Small intestine (tissue), 7 donors: ENCODE results near the gene KRT7. TPM values are rescaled to one million over a fixed set of nuclear protein-coding genes. Genes with fewer than 3 reads are reported as not detected.
"Not testable (repeated sequence)": the region's sequence is repeated elsewhere in the genome, so short reads cannot be mapped to it uniquely, and the experiment has no call there.

Experiments used
- DNase-seq, 2 donors: peaks; one replicate each; pipeline versions ENCODE4 v3.0.0 to v3.0.0-alpha.2; 2013
- FAIRE-seq: peaks from 2 replicates; lab custom pipeline; 2012; peaks lifted over from hg19 to GRCh38; lab: Jason Lieb, UNC
- H3K27ac ChIP-seq, 3 donors: one replicate each; pipeline ENCODE4 v1.5.1; 2013; ENCODE audit warnings: low read length in 2 of 3, mild to moderate bottlenecking in 2 of 3, control low read depth in 1 of 3, inconsistent platforms in 1 of 3, low read depth in 1 of 3, moderate library complexity in 1 of 3
- H3K27me3 ChIP-seq, 3 donors: one replicate each; pipeline ENCODE4 v1.6.1; 2013; ENCODE audit warnings: low read length in 3 of 3, inconsistent platforms in 1 of 3; ENCODE audit not compliant: control insufficient read depth in 3 of 3, insufficient read depth in 3 of 3
- H3K36me3 ChIP-seq, 3 donors: one replicate each; pipeline ENCODE4 v1.6.1; 2013; ENCODE audit warnings: low read length in 3 of 3, inconsistent platforms in 1 of 3, low read depth in 1 of 3, mild to moderate bottlenecking in 1 of 3, moderate library complexity in 1 of 3; ENCODE audit not compliant: control insufficient read depth in 3 of 3, insufficient read depth in 2 of 3
- H3K4me1 ChIP-seq, 3 donors: one replicate each; pipeline ENCODE4 v1.6.1; 2013; ENCODE audit warnings: low read length in 2 of 3, inconsistent platforms in 1 of 3, low read depth in 1 of 3, mild to moderate bottlenecking in 1 of 3, moderate library complexity in 1 of 3; ENCODE audit not compliant: control insufficient read depth in 3 of 3, insufficient read depth in 2 of 3
- H3K4me3 ChIP-seq, 3 donors: one replicate each; pipeline ENCODE4 v1.5.1; 2013; ENCODE audit warnings: low read length in 3 of 3, control low read depth in 1 of 3, inconsistent platforms in 1 of 3, low read depth in 1 of 3, mild to moderate bottlenecking in 1 of 3, moderate library complexity in 1 of 3
- H3K9me3 ChIP-seq, 2 donors: one replicate each; pipeline ENCODE4 v1.6.1; 2013; ENCODE audit warnings: low read depth in 1 of 2, low read length in 1 of 2; ENCODE audit not compliant: control insufficient read depth in 2 of 2, insufficient read depth in 1 of 2
- WGBS, 3 donors: extraction: QIAGEN DNeasy Blood & Tissue Kit; methylation state at CpG; one replicate each; pipeline ENCODE4 v1.1.7; 2013; 5-methylcytosine and 5-hydroxymethylcytosine counted together
- polyA plus RNA-seq, 4 donors: library from polyadenylated mRNA; stranded (reverse) in 3 of 4; unstranded in 1 of 4; fragments of 200-250 nt in 3 of 4; fragments of 120-200 nt in 1 of 4; gene quantifications; one replicate each; pipeline versions ENCODE4 v1.2.1 to v1.2.3, GENCODE V29; 2013
- donor health status: healthy with polysubstance abuse.
- donor health status: control.
- donor health status: control.
- donor health status: Bipolar disorder and iron deficiency.
- donor health status: healthy.

The KRT7 gene
- polyA plus RNA-seq, 4 donors: 2.2 to 10.1 (median 3.2) TPM

DNA sequence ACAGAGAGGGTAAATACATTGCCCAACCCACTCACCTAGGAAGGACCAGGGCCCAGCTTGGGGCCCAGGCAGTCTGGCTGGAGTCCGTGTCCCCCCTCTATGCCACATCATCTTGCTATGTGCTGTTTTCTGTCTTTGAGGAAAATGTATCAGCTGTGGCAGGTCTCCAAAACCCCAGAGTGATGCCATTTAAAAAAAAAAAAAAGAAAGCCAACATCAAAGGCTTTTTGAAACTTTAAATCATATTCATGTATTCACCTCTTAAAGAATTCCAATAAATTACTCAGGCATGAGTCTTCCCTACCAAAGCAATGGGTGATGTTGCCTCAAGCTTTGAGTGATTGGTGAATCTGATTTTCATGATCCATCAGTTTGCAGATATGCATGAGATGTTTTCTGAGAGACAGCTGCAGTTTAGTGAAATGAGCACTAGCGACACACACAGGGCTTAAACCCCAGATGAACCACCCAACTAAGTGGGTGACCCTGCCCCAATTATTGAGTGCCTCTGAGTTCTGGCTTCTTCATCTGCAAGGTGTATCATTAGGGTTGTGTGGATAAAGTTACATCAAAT, 52.2 kb downstream of the KRT7 start:
- 85 to 95% (median 87%) methylated on average over 2 of the region's 2 CpGs for WGBS, 3 donors
- Histone ChIP-seq H3K27me3 (peaks cover 0 to 2% (median 0%) of the 10 kb centered on the region in 3 donors), H3K4me1 (no peaks in the 10 kb centered on the region), H3K36me3 (no peaks in the 10 kb centered on the region), H3K4me3 (no peak overlapping the region), H3K27ac (no peak overlapping the region), H3K9me3 (no peaks in the 10 kb centered on the region)
- DNase-seq: no peak
- no peak for FAIRE-seq

DNA sequence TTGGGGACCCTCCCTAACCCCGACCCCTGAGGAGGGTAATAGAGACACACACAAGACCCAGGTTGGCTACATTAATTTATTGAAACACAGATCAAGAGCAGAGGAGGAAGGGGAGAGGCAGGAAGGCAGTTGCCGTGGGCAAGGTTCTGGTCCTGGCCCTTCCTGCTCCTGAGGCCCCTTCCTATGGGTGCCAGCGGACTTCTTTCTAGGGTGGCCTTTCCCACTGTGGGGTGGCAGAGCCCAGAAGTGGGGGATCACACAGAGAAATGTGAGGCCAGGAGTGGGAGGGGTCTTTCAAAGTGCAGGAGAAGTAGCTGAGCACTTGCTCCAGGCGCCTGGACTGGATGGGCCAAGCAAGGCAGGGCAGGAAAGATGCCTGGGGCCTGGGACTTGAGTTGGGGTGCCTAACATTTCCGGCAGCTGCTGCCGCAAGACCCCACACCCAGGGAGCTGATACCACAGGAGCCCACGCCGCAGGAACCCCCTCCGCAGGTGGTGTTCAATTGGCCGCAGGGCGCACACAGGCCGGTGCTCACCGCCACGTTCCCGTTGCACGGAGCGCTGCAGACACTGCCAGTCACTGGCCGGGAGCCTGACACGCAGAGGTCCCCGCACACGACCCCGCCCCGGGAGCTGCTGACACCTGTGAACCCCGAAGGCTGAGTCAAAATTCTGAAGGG, 52.9 kb downstream of the KRT7 start:
- H3K36me3 ChIP-seq: no peaks in the 10 kb centered on the region
- no peak overlapping the region for H3K4me3 ChIP-seq
- H3K9me3 ChIP-seq: no peaks in the 10 kb centered on the region
- no peak overlapping the region for H3K27ac ChIP-seq
- 87 to 90% (median 87%) methylated on average over 24 of the region's 24 CpGs for WGBS, 3 donors
- H3K27me3 ChIP-seq: peaks cover 0 to 2% (median 0%) of the 10 kb centered on the region in 3 donors
- no peaks in the 10 kb centered on the region for H3K4me1 ChIP-seq
- FAIRE-seq: no peak
- no peak for DNase-seq

DNA sequence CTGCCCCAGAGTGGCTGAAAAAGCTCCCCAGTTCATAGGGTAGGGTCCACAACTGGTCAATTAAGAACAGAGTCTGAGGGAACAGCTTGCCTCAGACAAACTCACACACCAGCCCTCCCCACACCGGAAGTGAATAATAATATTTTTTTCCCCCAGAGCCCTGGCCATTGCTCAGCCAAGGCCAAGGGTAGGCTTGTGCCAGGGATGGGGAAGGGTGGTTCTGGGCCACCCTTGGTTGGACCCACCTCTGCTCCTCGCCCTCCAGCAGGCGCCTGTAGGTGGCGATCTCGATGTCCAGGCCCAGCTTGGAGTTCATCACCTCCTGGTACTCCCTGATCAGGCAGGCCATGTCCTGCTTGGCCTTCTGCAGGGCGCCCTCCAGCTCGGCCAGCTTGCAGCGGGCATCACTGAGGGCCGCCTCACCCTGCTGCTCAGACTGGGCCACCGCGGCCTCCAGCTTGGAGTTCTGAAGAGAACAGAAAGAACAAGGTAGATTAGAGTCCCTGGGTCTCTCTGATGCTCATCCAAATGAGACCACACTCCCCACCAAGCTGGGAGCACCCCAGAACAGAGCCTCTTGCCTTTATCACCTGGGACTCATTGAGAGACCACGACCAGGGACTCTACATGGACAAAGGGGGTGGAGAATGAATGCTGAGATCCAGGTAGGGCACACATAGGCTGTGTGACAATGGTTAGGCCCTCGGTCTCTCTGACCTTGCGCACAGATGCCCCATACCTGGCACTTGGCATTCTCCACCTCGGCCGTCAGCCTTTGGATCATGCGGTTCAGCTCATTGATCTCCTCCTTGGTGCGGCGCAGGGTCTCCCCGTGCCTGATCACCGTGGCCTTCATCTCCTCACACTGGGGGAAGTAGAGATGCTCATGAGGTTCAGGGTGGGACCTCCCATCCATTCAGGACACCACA, 54.1 kb downstream of the KRT7 start:
- WGBS, 3 donors: 76 to 89% (median 86%) methylated on average over 17 to 21 of the region's 21 CpGs
- H3K27me3 ChIP-seq, FAIRE-seq, H3K36me3 ChIP-seq, H3K4me1 ChIP-seq, H3K9me3 ChIP-seq, H3K4me3 ChIP-seq, H3K27ac ChIP-seq, DNase-seq: not testable (repeated sequence)

DNA sequence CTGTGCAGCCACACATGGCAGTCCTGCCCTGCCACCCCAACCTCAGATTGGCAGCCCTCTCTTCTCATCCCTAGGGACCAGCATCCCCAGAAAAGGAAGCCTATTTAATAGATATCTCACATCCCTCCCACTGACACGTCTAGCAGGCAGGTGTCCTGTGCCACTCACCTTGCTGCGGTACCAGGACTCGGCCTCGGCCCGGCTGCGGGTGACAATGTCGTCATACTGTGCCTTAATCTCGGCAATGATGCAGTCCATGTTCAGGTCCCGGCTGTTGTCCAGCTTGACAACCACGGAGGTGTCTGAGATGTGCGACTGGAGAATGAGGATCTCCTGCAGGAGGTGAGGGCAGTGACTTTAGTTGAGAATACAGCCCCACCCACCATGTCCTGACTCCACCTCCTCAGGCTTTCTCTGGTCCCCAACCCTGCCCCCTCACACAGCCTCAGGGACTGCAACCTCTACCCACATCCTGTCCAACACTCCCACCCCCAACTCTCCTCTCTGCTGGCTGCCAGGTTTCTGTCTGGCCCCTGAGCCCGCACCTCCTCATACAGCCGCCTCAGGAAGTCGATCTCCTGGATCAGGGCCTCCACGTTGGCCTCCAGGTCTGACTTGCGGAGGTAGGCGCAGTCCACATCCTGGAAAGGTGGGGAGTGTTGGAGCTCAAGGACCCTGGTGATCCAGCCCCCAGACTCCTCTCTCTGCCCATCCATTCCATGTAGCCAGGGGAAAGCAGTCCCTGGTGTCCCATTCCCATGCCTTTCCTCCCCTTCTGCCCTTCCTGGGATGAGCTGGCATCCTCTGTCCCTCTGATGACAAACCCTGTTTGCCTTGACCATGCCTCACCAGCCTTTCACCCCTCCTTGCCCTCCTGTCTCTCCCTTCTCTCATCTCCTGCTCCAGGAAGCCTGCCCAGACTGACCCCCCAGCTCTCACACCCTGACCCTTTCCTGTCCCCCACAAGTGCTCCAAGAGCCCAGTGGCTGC, 55.1 kb downstream of the KRT7 start:
- not testable (repeated sequence) for FAIRE-seq, H3K27me3 ChIP-seq, DNase-seq

DNA sequence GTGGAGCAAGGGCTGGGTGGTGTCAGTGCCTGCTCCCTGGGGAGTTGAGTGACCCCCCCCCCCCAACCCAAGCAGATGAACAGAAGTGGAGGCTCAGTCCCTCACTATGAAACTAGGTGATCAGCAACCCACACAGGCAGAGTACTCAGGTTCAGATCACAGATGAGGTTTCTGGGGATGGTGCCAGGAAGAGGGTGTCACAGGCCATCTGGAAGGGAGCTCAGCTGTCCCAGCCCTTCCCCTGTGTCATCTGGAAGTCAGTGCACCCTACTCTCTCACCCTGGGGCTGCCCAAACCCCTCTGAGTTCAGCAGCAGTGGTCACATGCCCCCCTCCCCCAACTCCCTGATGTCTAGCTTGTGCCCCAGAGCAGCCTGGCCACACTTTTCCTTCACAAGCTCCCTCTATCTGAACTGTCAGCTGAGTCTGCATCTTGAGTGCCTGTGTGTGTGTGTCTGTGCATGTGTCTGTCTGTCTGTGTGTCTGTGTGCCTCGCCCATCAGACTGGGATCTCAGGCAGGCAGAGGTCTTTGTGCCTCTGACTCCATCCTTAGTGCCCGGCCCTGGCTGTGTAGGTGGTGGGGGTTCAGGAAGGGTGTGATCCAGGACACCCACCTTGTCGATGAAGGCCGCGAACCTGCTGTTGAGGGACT, 57.6 kb downstream of the KRT7 start:
- H3K27me3 ChIP-seq: peaks cover 0 to 17% (median 4%) of the 10 kb centered on the region in 3 donors
- H3K9me3 ChIP-seq, FAIRE-seq, H3K36me3 ChIP-seq, H3K4me1 ChIP-seq, H3K4me3 ChIP-seq, DNase-seq, H3K27ac ChIP-seq: not testable (repeated sequence)
- no CpG with 5 or more reads among the region's 5 CpGs for WGBS, 3 donors

More for the DNA sequence above, 55.1 kb downstream of the KRT7 start:
- WGBS, 3 donors: 77 to 90% (median 81%) methylated on average over 16 to 17 of the region's 17 CpGs
- H3K4me1 ChIP-seq, H3K27ac ChIP-seq, H3K9me3 ChIP-seq, H3K36me3 ChIP-seq, H3K4me3 ChIP-seq: not testable (repeated sequence)

DNA sequence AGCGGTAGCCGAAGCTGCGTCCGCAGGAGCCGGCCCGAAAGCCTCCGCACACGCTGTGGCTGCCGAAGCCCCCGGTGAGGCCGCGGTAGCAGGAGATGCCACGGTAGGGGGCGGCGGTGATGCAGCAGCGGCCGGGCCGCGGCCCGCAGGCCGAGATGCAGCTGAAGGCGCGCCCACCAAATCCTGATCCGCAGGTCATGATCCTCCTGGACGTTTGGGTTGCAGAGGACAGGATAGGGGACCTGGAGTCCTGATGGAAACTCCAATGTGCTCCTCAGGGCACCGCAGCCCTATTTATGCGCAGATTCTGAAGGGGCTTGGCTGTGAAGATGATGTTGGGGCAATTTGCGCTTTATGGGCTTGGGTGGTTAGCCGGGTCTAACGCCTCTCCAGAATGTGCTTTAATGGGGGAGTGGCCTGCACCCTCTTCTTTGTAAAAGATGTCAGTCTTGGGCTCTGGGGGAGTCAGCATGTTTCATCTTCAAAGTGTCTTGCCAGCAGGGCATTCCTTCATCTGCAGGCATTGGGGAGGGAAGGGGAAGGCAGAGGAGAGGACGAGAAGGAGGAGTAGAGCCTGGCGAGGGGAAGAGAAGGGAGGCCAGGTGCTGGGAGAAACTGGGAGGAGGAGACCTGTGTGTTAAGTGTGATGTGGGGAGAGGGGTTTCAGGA, 58.4 kb downstream of the KRT7 start, which contains the start of gene KRT81:
TSS of gene KRT81 (minus strand) at position 268 of the 669 bp plus-strand sequence. CDS start at position 199, 69 bp downstream.
- Histone ChIP-seq H3K4me1 (no peaks in the 10 kb centered on the region), H3K4me3 (no peak within 1 kb of the TSS), H3K27ac (no peak within 1 kb of the TSS), H3K27me3 (peaks cover 0 to 20% (median 4%) of the 10 kb centered on the region in 3 donors), H3K36me3 (no peaks in the 10 kb centered on the region), H3K9me3 (no peaks in the 10 kb centered on the region)
- 57 to 68% (median 61%) methylated on average over 23 to 24 of the region's 32 CpGs for whole genome bisulfite sequencing, 3 donors
- FAIRE-seq (no peak), DNase-seq (no peak)

DNA sequence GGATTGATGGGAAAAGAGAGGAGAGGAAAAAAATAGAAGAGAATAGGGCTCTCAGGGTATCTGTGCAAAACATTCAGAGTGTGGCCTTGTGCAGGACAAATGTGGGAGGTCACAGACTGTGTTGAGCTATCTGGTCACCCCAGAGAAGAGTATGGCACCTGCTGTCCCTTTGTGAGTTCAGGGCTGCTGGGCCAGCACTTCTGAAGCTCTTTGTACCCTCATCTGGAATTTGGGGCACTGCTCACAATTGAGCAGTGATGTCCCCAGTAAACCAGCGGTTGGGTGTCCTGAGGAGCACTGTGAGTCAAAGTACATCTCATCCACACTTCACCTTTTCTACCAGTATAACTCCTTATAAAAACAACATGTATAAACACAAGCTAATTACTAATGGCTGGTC, 60.9 kb downstream of the KRT7 start:
- Histone ChIP-seq H3K36me3 (no peaks in the 10 kb centered on the region), H3K4me3 (no peak overlapping the region), H3K9me3 (no peaks in the 10 kb centered on the region), H3K27ac (no peak overlapping the region), H3K4me1 (no peaks in the 10 kb centered on the region), H3K27me3 (peaks cover 0 to 25% (median 7%) of the 10 kb centered on the region in 3 donors)
- WGBS, 3 donors: 69 to 82% (median 79%) methylated on average over 1 of the region's 1 CpG
- DNase-seq (no peak), FAIRE-seq (no peak)
